ENCODE results near the gene LHFPL2.

GRCh38 chr5:78598973-78599372, 49.6 kb downstream of the LHFPL2 start:
- no peak for TF ChIP-seq TAF1 (IDR thresholded peaks at IDR 0.05; ENCODE audit: borderline replicate concordance, insufficient read depth, low read length)
- no peak for TF ChIP-seq POLR2AphosphoS5 (IDR thresholded peaks at IDR 0.05; ENCODE audit: low read depth, low read length)

Data from PFSK-1 (cell line).